Measurements from ENCODE around the gene RCAN3. TPM values are rescaled to one million over a fixed set of nuclear protein-coding genes. Genes with fewer than 3 reads are reported as not detected.
"Not testable (repeated sequence)": the region's sequence is repeated elsewhere in the genome, so short reads cannot be mapped to it uniquely, and the experiment has no call there.

The RCAN3 gene
- total RNA-seq, 1 donor from 2014 or later, result 10.6 TPM

- no peak for DNase-seq
Observed at GRCh38 chr1:24514946-24515345, 12.3 kb downstream of the RCAN3 start.

- DNase-seq, result not testable (repeated sequence)
Observed at GRCh38 chr1:24515671-24516209, 13.1 kb downstream of the RCAN3 start.

GRCh38 chr1:24516506-24516905, 13.9 kb downstream of the RCAN3 start:
- no peak for DNase-seq

GRCh38 chr1:24517898-24518297, 15.3 kb downstream of the RCAN3 start:
- no peak for DNase-seq

- DNase-seq, result not testable (repeated sequence)
Observed at GRCh38 chr1:24520282-24520681, 17.6 kb downstream of the RCAN3 start.

GRCh38 chr1:24525606-24526005, 23.0 kb downstream of the RCAN3 start:
- DNase-seq, result no peak

- DNase-seq, result no peak
Observed at GRCh38 chr1:24526045-24526444, 23.4 kb downstream of the RCAN3 start.

- DNase-seq, result no peak
Observed at GRCh38 chr1:24526940-24527542, 24.4 kb downstream of the RCAN3 start.

- no peak for DNase-seq
Observed at GRCh38 chr1:24528744-24529143, 26.1 kb downstream of the RCAN3 start.

GRCh38 chr1:24529292-24529691, 26.7 kb downstream of the RCAN3 start:
- DNase-seq, result not testable (repeated sequence)

- DNase-seq, result no peak
Observed at GRCh38 chr1:24535021-24535424, 32.4 kb downstream of the RCAN3 start.

- DNase-seq, result no peak
Observed at GRCh38 chr1:24535778-24536177, 33.1 kb downstream of the RCAN3 start.

GRCh38 chr1:24536391-24536840, 33.8 kb downstream of the RCAN3 start:
- DNase-seq, result no peak

GRCh38 chr1:24540051-24540905, 37.6 kb downstream of the RCAN3 start:
- DNase-seq, result no peak

GRCh38 chr1:24540906-24541710, 38.5 kb downstream of the RCAN3 start:
- no peak for DNase-seq

GRCh38 chr1:24541711-24542346, 39.2 kb downstream of the RCAN3 start:
- DNase-seq, result no peak

- no peak for DNase-seq
Observed at GRCh38 chr1:24544239-24544638, 41.6 kb downstream of the RCAN3 start.

- DNase-seq, result no peak
Observed at GRCh38 chr1:24545662-24546061, 43.0 kb downstream of the RCAN3 start.

GRCh38 chr1:24547195-24547594, 44.6 kb downstream of the RCAN3 start:
- no peak for DNase-seq

GRCh38 chr1:24548070-24548469, 45.4 kb downstream of the RCAN3 start:
- DNase-seq, result no peak

- not testable (repeated sequence) for DNase-seq
Observed at GRCh38 chr1:24549210-24549609, 46.6 kb downstream of the RCAN3 start.

Measured in occipital lobe (tissue), 2 donors.